GM12801 (cell line): Measurements from ENCODE around the gene TSPAN10.

ENCODE experiments used
- TF ChIP-seq, protein P1 (sequence below): IDR thresholded peaks from one replicate; pipeline ENCODE4 v1.5.1; 2011; ENCODE audit warnings: control low read depth; ENCODE audit not compliant: insufficient read length; ENCODE audit errors: extremely low read depth

TSPAN10 gene

DNA sequence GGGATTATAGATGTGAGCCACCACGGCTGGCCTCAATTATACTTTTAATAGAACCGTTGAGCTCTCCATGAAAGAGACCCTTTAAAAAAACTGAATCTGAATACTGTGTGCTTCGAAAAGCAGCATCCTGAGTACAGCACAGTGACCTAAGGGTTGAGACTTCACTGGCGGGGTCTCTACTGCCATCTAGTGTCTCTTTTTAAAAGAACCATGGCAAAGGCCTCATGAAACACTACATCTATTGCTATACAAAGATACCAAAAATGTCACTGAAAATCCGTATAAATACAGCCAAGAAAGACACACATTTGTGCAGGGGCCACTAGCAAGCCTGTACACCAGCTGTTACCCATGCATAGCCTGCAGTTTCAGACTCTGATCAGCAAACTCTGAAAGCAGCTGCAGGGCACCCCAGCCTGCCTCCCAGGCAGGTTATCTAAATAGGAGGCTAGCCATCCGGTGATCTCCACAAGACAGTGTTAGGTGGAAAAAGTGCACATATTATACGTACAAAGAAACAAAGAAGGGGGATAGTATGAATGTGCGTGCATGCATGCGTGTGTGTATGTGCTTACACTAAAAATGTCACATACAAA, 35.4 kb upstream of the TSPAN10 start:
- TF ChIP-seq, protein P1, sequence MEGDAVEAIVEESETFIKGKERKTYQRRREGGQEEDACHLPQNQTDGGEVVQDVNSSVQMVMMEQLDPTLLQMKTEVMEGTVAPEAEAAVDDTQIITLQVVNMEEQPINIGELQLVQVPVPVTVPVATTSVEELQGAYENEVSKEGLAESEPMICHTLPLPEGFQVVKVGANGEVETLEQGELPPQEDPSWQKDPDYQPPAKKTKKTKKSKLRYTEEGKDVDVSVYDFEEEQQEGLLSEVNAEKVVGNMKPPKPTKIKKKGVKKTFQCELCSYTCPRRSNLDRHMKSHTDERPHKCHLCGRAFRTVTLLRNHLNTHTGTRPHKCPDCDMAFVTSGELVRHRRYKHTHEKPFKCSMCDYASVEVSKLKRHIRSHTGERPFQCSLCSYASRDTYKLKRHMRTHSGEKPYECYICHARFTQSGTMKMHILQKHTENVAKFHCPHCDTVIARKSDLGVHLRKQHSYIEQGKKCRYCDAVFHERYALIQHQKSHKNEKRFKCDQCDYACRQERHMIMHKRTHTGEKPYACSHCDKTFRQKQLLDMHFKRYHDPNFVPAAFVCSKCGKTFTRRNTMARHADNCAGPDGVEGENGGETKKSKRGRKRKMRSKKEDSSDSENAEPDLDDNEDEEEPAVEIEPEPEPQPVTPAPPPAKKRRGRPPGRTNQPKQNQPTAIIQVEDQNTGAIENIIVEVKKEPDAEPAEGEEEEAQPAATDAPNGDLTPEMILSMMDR = peak; percentile 90

DNA sequence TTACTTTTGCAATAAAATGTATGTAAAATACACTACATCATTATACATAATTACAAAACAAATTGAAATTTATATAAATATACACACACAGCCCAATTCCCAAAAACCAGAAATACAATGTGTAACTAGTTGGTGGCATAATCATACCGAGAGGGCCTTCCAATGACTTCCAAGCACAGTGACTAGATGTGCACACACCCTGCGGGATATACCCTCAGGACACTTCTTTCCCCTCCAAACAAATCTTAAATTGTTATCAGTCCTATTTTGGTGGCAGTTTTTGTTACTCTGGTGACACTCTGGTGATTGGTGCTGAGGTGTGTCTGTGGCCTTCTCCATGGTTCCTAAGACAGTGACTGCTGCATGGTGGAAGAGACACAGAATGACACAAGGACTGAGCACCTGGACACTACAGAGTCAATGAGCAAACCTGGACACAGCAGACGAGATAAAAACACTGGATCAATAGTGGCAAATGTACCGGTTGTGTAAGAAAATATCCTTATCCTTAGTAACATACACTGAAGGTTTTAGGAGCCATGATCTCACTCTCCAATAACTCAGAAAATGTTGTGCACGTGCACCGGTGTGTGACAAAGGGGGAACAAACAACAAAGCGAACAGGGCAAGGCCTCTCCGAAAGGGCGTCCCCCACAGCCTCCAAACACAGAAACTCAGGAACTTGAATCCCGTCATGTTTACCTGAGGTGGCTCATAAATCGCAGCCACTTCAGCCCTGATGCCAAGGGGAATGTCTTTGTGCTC, 33.0 kb upstream of the TSPAN10 start:
- TF ChIP-seq, protein P1 = no peak

DNA sequence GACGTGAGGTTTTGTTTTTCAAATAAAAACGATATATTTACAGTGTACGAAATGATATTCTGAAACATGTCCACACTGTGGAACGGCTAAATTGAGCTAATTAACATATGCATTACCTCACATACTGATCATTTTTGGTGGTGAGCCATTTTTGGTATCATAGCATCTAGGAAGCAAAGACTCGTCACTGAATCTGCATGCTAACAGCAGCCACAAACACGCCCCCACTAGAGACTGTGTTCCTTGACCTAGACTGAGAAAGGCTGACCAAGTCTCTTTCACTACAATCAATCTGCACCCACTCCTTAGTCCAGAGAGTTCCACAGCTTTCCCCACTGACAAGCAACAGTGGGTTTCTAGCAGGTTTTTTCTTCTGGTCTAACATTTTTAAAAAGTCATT, 29.6 kb upstream of the TSPAN10 start:
- TF ChIP-seq, protein P1 = no peak

GRCh38 chr17:81608082-81608481, 28.9 kb upstream of the TSPAN10 start:
- TF ChIP-seq, protein P1 = no peak

DNA sequence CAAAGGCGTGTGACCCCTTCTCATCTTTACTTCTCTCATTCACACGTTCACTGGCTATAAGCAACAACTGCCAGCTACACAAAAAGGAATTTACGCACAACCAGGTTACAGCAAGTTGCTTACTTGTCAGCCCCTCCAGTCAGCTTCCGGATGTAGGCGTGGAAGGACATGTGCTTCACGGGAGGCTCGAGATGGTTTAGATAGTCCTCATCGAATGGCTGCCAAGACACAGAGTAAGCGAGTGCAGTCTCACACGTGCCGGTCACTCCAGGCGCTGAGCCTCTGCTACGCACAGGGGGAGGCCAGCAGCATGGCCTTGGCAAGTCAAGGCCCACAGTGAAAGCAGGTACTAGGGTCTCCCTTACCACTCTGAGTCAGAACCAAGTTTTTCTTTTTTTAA, 28.4 kb upstream of the TSPAN10 start:
- TF ChIP-seq, protein P1 = no peak

- TF ChIP-seq, protein P1 = no peak
Measured at GRCh38 chr17:81609541-81610311, 27.3 kb upstream of the TSPAN10 start.

DNA sequence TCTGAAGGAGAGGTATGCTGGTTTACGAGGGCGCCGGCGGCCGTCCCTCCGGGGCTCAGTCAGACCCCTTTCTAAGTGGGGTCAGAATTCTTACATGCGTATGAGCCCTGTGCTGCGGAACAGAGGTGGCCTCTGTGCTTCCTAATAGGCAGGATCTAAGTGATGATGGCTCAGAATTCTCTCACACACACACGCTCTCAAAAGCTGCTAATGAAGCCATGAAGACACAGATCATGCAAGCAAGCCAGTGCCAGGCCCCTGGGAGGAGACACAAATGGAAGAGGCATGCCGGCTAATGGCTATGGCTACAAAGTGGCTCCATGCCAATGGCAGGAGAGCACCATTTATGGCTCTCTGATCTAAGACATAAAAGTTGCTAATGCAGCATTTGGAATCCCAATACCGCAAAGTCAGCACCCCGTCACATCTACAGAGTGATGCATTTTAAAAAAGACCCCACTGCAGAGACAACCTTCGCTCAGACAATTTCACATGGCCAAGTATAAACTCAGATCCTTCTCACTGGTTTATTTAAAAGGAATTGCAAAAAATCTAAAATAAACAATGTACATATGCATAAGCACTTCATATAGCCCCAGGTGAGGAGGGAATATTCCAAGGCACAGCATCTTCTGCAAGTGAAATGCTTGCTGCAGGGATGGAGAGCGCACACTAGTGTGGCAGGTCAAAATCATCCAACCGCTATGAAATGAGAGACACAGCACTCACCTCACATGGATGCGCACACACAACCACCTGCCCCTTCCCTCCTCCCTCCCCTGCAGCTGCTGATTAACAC, 24.6 kb upstream of the TSPAN10 start:
- TF ChIP-seq, protein P1 = no peak
